GM19328 (cell line): ENCODE data around the gene TRAPPC3.

ENCODE experiments used
- ATAC-seq: cut with Tn5 transposase; IDR thresholded peaks from one replicate; pipeline ENCODE4 v1.9.1; 2021; ENCODE audit warnings: mild to moderate bottlenecking, moderate library complexity; ENCODE audit not compliant: unreplicated experiment

TRAPPC3 gene

DNA sequence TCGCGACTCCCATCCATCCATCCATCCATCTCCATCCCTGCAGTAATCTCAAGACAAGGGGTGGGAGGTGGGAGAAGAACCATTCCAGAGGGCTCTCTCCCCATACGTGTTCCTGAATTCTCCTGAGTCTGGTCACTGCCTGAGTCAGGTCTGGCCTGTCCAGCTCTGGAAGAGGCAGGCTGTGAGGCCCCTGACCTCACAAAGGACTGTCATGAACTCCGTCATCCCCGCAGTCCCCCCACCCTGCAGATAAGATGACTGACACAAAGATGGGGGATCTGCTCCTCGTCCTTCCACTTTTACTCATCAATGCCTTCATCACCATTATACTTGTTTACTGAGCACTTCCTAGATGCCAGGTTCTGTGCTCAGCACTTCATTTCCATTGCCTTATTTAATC is 5.0 kb upstream of the TRAPPC3 start:
- no peak for ATAC-seq

DNA sequence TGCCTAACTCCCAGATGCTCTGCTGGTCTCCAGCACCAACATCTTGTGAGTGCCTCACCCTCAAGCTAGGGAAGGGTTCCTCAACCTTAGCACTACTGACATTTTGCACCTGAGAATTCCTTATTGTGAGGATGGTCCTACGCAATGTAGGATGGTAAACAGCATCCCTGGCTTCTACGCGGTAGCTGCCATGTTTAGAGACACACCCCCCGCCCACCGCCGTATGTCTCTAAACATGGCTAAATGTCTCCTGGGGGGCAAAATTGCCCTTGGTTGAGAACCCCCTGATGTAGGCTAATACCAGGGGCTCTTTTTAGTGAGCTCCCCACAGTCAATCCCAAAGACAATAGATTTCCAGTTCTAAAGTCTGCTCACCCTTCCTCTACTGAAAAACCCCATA is 4.2 kb upstream of the TRAPPC3 start:
- no peak for ATAC-seq

DNA sequence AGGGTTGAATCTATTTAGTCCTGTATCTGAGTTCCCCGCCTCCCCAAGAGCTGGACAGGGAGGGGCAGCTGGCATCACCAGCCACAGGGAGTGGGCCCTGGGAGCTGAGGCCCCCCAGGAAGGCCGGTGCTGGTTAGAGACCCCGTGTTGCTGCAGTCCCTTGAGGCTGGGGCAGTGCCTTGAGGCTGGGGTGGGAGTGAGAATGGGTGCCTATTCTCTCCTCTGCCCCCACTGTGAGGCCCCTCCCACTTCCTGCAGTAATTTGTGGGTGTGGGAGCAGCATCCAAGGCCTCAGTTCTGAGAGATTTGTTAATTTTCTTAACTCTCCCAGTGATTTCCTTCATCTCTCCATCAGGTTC is 2.5 kb upstream of the TRAPPC3 start:
- ATAC-seq = no peak

DNA sequence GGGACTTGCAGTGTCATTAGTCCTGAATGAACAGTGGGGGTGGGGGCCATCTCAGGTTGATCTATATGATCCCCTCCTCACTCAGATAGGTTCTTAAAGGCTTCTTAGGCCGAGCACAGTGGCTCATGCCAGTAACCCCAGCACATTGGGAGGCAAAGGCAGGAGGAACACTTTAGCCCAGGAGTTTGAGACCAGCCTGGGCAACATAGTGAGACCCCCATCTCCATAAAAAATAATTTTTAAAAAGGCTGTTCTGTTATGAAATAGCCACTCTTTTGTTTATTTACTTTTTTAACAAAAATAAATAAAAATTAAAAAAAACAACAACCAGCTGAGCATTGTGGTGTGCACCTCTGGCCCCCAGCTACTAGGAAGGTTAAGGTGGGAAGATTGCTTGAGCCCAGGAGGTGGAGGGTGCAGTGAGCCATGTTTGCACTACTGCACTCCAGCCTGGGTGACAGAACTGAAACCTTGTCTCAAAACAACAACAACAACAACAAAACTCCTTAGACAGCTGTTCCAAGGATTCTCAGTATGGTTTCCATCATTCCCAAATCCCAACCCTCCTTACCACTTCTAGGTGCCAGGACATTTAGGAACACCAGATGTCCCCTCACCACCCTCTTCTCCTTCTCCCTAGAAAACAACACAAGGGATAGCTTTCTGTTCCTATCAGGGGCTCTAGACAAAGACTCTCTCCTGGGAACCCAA is 2.0 kb upstream of the TRAPPC3 start:
- no peak for ATAC-seq

DNA sequence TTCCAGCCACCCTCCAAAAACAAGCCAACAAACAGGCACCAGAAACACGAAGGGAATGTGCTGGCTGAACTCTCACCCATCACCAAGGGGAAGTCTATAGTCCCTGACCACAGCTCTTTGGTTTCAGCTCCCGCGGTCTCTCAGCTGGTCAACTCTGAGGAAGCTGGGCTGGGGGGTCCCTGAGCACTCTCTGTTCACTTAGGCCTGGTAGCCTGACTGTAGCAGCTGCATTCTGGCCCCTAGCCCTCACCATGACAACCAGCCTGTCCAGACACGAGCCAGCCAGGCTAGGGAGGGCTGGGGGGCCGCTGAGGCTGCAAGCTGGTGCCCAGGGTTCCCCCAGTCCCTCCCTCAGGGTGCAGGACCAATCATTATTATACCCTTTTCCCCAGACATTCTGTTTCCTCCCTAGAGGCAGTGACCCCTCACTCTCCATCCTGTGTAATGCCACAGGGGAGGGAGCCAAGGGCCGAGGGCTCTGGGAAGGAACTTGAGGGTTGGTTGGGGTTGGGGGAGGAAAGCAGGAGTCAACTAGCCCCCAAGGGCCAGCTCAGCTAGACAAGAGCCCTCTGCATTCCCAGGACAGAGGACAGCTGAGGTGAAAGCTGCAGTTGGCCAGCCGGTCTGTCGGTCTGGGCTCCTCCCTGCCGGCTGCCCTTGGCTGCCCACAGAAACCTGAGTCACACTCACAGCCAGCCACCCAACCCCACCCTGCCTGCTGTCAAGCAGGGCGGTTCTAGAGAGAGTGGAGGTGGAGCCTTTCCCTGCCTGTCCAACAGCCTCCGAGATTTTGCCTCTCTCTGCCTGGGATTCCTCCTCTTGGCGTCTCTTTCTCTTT is 1.2 kb upstream of the TRAPPC3 start:
- no peak for ATAC-seq

DNA sequence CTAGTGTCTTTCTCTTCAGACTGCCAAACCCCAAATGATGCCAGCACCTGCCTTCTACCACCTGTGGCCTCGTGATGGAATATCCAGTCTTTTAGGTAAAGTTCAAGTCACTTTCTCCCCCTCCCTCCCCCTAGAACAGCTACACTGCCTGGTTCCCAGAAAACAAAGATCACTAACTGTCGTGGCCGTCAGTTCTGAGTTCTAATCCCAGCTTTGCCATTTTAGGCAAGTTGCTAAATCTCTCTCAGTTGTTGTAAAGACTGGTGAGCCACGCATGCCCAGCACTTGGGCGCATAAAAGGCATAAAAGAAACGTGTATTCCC is 648 bp upstream of the TRAPPC3 start:
- no peak for ATAC-seq

DNA sequence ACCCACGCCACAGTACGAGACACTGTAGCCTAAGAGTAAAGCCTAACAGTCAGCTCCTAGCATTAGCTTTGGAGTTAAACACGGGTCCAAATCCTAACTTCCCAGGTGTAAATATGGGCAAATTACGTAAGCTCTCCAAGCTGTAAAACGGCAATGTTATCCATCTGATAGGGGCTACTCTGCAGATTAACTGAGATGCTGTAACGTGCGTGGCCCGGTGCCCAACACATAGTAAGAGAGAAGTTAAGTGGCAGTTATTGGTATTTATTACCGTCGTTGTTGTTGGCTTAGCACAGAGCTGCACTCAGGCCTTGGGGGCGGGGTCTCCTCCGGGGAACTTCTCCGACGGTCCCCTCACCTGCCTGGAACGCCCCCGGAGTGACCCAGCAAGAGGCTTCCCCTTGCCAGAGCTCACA is 457 bp downstream of the TRAPPC3 start:
- no peak for ATAC-seq

DNA sequence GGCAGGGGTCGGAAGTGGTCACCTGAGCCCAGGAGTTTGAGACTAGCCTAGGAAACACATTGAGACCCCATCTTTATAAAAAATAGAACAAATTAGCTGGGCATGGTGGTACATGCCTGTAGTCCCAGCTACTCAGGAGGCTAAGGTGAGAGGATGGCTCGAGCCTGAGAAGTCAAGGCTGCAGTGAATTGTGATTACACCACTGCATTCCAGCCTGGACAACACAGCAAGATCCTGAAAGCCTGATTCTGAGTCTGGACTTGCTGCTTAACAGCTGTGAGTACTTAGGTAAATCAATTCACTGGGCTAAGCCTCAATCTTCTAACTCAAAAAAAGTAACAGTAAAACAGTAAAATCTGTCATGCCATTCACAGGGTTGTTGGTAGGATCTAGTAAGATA is 4.9 kb downstream of the TRAPPC3 start:
- no peak for ATAC-seq

DNA sequence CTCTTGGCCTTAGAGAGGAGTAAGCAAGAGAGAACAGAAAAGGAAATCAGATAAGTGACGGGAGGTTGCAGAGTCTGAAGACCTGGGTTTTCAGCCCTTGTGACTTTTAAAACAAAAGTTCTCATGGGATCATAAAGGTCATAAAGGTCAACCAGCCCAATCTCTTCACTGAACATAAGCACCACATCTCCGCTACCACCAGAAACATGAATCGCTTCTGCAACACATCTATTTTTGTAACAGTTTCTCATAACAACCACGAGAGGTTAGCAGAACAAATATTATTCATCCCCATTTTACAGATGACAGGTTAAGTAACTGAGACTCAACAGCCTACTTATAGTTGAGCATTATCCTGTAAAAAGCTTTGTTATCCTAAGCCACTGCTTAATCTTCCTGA is 5.9 kb downstream of the TRAPPC3 start:
- no peak for ATAC-seq

DNA sequence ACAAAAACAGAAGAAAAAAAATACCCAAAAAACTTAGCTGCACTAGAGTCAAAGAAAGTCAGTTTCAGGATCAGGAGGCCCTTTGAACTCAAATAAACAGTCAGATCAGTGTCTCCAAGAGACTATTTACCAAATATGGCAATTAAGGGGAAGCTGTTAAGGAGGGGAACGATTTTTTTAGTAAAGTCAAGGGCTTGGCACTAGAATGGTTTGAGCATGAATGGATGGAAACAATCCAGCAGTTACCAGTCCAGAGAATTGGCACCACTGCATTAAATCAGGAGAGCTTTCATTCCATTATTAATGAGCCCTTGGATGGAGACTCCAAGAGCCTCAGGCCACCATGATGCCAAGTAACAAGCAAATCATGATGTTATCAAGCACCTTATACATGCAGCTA is 7.2 kb downstream of the TRAPPC3 start:
- ATAC-seq = no peak

DNA sequence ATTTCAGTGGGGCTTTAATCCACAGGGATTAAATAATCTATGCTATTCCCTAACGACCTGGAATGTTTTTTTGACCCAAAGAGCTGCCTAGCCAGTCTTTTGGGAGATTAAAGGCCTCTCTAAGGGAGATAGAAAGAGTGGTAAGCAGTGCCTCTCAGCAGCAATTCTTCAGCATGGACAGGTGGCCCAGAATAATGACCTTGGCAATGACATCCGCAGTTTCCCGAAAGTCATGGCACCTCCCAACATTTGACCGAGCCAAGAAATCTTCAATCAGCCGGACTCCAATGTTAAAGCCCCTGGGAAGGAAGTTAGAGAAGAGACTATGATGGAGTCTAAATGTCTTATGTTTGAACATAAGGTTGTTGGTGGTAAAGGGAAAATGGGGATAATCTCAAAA is 9.8 kb downstream of the TRAPPC3 start:
- ATAC-seq = no peak

DNA sequence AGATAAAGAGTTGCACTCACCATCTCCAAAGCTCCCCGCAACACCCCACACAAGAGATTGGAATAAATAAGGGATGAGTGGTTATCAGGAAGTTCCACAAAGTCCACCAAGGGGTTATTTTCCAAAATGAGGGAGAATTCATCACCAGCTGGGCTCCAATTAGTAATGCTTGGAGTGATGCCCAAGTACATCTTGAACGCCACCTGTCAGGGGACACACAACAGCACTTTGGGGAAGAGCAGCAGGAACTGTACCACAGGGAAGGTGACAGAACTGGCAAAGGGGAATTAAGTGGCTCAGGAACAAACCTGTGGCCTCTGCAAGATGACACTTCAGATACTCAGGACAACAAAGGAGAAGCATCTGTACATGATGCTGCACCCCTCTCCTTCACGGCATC is 11.5 kb downstream of the TRAPPC3 start:
- ATAC-seq = no peak

DNA sequence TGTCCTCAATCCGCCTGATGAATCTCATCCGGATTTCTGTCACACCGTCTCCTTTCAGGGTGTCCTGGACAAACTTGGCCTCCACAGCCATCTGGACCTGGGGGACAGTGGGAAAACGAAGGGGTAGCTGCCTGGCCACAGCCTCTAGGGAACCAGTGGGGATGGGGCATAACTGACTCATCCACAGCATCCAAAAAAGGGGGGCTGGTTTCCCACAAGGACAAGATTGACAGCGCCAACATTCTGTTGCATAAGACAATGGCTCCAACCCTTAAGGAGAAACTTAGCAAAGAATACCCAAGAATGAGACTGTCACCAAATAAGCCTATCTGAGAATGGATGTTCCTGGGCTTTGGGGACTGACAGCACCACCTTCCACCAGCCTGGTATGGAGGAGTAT is 12.1 kb downstream of the TRAPPC3 start:
- no peak for ATAC-seq

DNA sequence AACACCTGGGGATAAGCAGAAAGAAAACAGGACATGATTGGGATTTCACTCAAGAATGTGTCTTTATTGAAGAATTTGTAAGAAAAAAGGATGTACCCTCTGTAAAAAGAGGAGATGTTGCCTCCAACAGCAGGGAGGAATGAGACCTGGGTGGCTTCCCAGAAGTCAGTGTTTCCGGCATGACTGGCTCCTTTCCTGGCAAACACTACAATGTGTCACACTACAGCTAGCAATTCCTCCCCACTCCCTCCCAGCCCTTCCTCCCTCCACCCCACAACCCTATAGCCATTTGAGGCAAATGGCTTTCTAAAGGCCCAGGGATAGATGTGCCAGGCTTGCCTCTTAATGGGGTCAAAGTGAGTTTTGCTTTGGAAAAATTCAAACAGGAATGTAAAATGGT is 12.8 kb downstream of the TRAPPC3 start:
- ATAC-seq = no peak

DNA sequence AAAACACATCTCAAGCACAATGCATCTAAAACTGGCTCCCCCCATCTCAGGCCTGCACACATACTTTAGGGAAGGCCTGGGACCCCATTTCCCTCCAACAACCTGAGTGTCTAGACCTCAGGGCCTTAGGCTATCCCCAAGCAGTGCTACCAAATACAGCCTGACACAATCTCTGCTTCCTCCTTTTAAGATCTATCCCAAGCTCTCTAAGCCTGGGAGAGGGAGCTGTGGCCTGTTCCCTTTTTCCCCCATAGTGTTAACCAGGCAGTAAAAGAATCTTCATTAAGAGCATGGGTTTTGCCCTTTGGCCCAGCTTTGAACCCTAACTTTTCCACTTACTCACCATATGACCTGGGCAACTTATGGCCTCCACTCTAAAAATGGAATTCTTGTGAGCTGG is 13.5 kb downstream of the TRAPPC3 start:
- ATAC-seq = no peak

DNA sequence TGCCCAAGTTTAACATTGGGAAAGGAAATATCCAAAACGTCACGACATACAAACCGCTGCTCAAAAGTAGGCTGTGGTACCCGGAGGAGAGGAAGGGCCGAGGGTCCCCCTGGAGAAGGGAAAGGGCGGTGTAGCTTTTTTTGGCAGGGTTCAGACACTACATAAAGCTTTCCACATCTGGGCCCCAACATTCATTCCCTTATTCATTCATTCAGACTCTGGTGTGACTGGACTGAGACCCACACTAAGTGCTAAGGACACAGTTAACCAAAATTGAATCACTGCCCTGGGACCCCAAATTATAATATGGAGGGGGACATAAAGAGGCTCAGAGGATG is 14.0 kb downstream of the TRAPPC3 start:
- ATAC-seq = no peak

DNA sequence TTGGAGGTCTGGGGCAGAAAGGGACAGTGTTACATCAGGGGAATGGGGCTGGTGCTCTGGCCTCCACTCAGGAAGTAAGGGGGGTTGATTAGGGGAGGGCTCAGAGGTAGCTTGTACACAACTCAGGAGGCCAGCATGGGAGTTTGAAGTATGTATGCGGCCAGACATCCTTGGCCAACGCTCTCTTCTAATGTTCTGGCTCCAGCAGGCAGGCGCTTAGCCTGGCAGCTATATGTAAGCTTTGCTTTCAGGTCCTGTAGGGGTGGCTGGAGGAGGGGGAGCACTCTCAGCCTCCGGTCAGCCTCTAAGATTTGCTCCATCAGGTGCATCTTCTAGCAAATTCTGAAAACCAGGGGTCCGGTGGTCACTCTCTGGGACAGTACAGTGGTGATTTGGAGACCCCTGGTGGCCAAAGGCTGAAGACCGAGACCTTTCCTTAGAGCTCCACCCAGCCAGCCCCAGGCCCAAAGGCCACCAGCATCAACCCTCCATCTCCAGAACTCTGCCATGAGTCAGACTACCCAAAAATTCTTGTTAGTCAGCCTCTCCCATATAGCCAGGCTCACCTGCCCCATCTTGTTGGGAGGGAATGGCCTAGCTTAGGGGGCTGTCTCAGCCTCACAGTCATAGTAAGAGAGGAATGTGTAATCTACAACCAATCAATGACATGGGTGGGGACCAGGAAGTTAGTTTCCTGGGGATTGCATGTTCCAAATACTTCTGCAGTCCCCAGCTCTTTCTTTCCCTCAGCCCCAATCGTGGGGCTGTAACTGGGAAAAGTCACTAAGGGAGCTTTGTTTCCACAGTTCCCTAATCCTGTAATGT is 14.6 kb downstream of the TRAPPC3 start:
- no peak for ATAC-seq

DNA sequence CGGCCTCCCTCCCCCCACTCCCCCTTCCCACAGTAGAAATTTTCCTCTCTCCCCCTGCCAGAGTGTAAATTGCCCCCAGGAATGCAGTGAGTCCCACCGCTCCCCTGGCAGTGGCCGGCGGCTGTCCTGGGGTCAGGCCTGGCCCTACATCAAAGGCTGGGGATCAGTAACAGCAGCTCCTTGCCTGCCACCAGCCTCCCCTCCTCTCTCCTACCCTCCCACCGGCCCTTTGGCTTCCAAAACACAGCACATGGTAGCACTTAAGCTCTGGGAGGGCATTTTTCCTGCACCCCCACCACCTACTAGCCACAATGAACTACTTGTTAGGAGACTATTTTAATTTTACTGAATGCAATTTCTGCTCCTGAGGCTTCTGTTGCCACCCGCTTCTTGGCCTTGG is 15.3 kb downstream of the TRAPPC3 start:
- no peak for ATAC-seq

DNA sequence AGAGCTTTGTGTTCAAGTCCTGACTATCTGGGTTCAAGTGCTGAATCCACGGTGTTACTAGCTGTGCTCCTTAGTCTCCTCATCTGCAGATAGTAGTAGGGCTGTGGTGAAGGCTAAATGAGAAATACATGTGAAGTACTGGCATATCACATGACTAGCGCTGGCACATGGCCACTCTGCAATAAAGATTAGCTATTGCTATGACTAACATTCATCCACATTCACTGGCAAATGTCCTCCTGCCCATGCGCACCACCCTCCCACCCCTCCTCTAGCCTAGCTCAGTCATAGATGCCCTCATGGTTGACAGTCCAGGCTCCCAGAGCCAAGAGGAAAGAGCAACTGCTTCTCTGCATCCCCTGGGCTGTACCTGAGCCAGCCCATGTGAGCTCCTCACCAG is 15.8 kb downstream of the TRAPPC3 start:
- ATAC-seq = no peak

DNA sequence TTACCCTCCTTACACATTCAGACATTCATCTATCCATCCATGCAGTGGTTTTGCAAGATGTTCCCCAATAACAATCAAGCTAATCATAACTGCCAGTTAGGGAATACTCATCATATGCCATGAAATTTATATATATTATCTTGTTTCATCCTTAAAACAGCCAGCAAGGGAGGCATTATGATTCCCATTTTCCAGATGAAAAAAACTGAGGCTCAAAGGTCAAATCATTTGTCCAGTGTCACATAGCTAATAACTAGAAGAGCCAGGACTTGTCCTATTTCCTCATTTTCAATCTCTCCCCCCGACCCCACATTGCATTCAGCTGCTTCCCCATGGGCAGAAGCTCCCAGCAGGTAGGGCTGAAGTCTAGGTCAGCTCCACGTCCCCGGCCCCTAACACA is 17.3 kb downstream of the TRAPPC3 start:
- no peak for ATAC-seq

DNA sequence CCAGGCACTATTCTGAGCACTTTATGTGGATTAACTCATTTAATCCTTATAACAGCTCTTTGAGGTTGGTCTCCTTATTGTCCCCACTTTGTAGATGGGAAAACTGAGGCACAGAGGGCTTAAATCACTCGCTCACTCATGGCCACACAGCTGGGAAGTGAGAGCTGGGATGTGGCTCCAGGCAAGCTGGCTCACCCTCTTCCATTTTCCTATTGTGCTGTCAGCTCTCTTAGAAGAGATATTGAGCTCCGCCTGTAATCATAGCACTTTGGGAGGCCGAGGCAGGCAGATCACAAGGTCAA is 20.4 kb downstream of the TRAPPC3 start:
- ATAC-seq = no peak
